ENCODE data around the gene AP5Z1. TPM values are rescaled to one million over a fixed set of nuclear protein-coding genes. Genes with fewer than 3 reads are reported as not detected.

AP5Z1 gene
- total RNA-seq, 4 donors from 2014 or later = 26.2 to 81.2 (median 52.2) TPM

DNA sequence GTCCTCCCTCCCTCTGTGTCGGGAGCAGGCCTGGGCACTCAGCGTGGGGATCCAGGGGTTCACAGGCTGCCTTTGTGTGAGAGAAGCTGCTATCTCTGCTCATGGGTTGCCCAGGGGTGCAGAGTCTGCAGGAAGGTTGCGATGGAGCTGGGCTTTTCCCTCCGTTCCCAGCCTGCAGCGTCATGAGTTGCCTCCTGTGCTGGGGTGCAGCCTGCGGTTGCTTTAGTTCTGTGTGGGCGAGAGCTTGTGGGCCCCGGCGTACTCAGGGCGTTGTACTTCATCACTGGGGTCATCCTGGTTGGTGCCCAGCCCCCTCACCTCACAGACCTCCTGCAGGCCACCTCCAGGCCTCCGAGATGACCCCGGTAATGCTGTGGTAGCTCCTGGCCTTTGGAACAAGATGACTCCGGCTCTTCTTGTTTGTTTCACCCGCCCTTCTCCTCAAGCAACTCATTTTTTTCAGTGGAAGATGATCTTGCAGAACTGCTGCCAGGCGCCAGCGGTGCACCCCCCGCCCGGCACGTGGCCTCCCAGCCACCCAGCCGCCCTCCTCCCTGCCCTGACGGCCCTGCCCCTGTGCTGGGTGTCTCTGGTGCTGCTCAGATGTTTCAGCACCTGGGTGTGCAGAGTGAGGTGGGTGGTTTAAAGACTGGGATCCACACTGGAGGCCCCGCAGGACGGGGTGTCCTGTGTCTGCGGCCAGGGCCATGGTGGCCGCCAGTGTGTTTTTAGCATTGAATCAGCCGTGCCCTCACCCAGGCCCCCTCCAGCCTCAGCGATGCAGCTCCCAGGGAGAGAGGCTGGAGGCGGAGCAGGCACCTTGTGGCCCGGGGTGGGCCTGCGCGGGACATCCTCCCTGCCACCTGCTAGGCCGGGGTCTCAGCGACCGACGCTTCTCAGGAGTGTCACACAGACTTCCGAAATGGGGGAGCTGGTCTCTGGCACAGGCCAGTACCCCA is 7.2 kb downstream of the AP5Z1 start:
- TF ChIP-seq, protein P1, sequence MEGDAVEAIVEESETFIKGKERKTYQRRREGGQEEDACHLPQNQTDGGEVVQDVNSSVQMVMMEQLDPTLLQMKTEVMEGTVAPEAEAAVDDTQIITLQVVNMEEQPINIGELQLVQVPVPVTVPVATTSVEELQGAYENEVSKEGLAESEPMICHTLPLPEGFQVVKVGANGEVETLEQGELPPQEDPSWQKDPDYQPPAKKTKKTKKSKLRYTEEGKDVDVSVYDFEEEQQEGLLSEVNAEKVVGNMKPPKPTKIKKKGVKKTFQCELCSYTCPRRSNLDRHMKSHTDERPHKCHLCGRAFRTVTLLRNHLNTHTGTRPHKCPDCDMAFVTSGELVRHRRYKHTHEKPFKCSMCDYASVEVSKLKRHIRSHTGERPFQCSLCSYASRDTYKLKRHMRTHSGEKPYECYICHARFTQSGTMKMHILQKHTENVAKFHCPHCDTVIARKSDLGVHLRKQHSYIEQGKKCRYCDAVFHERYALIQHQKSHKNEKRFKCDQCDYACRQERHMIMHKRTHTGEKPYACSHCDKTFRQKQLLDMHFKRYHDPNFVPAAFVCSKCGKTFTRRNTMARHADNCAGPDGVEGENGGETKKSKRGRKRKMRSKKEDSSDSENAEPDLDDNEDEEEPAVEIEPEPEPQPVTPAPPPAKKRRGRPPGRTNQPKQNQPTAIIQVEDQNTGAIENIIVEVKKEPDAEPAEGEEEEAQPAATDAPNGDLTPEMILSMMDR (IDR thresholded peaks at IDR 0.05) = no peak
- TF ChIP-seq POLR2A (IDR thresholded peaks at IDR 0.05) = no peak
- no peak for TF ChIP-seq POLR2AphosphoS5 (IDR thresholded peaks at IDR 0.05)
- TF ChIP-seq EP300 (IDR thresholded peaks at IDR 0.05) = no peak
- Histone ChIP-seq H3K4me1 (peaks cover 14% of the 10 kb centered on the region), H3K4me3 (no peak overlapping the region), H3K27me3 (no peaks in the 10 kb centered on the region), H3K27ac (peak overlapping the region; percentile 53), H3K36me3 (peaks cover 71% of the 10 kb centered on the region), H3K9me3 (no peaks in the 10 kb centered on the region)
- WGBS = 75% methylated on average over 20 of the region's 36 CpGs
- DNase-seq (ENCODE audit: low spot score in 2 of 2) = no peak

DNA sequence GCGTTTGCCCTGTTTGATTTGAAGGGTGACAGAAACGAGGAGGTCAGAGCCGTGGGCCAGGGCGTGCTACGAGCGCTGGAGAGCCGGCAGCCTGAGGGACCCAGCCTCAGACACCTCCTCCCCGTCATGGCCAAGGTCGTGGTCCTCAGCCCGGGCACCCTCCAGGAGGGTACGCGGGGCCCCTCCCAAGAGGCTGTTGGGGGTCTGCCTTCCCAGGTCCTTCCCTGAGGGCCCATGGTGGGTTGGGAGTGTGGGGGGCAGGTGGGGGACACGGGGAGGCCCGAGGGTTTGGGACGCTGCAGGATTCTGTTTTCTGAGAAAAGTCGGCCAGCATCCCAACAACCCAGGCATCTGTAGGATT is 7.8 kb downstream of the AP5Z1 start:
- 91% methylated on average over 10 of the region's 16 CpGs for WGBS
- peaks cover 9% of the 10 kb centered on the region for H3K4me1 ChIP-seq
- no peak overlapping the region for H3K4me3 ChIP-seq
- no peak for DNase-seq (ENCODE audit: low spot score in 2 of 2)
- H3K27ac ChIP-seq = peak overlapping the region; percentile 53
- H3K27me3 ChIP-seq = no peaks in the 10 kb centered on the region
- H3K9me3 ChIP-seq = no peaks in the 10 kb centered on the region
- H3K36me3 ChIP-seq = peaks cover 78% of the 10 kb centered on the region
- TF ChIP-seq EP300 (IDR thresholded peaks at IDR 0.05) (no peak), POLR2AphosphoS5 (IDR thresholded peaks at IDR 0.05) (no peak), POLR2A (IDR thresholded peaks at IDR 0.05) (no peak)
- TF ChIP-seq, protein P1 (IDR thresholded peaks at IDR 0.05) = no peak

DNA sequence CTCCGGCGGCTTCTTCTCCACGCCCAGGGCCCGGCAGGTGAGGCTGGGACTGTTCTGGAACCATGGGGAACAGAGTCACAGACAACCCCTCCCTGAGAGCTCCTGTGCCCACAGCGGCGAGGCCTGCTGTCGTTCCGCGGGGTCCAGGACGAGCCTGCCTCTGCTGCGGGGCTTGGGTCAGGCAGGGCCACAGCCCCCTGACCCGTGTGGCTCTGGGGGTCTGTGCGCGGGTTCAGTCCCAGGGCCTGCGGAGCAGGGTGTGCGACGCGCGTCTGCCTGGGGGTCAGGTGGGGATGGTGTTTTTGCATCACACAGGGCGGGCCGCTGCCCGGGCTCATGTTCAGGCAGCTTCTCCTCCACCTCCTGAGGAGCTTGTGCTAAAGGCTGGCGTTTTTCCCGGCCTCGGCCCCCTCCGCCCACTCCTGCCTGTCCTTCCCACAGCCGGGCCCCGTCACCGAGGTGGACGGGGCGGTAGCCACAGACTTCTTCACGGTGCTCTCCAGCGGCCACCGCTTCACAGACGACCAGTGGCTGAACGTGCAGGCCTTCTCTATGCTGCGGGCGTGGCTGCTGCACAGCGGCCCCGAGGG is 8.4 kb downstream of the AP5Z1 start:
- Histone ChIP-seq H3K9me3 (no peaks in the 10 kb centered on the region), H3K4me3 (no peak overlapping the region), H3K36me3 (peaks cover 83% of the 10 kb centered on the region), H3K27ac (peak overlapping the region; percentile 21), H3K27me3 (no peaks in the 10 kb centered on the region), H3K4me1 (peaks cover 8% of the 10 kb centered on the region)
- DNase-seq (ENCODE audit: low spot score in 2 of 2) = no peak
- TF ChIP-seq POLR2A (IDR thresholded peaks at IDR 0.05) = no peak
- TF ChIP-seq EP300 (IDR thresholded peaks at IDR 0.05) = no peak
- TF ChIP-seq, protein P1 (IDR thresholded peaks at IDR 0.05) = no peak
- TF ChIP-seq POLR2AphosphoS5 (IDR thresholded peaks at IDR 0.05) = no peak
- WGBS = 67% methylated on average over 11 of the region's 40 CpGs

DNA sequence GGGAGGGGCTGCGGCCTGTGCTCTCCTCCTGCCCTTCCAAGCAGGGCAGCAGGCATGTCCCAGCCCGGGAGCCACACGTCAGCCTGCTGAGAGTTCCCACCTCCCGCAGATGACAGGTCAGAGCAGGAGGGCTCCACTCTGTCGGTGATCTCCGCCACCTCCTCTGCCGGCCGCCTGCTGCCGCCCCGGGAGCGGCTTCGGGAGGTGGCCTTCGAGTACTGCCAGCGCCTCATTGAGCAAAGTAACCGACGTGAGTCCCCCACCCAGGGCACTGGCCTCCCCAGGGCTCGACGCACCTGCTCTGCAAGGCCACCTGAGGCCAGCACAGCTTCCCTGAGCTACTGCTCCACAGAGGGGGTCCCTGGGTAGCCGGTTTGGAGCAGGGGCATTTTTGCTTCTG is 9.4 kb downstream of the AP5Z1 start:
- no peak overlapping the region for H3K4me3 ChIP-seq
- peaks cover 14% of the 10 kb centered on the region for H3K4me1 ChIP-seq
- peaks cover 90% of the 10 kb centered on the region for H3K36me3 ChIP-seq
- no peaks in the 10 kb centered on the region for H3K27me3 ChIP-seq
- WGBS = 86% methylated on average over 1 of the region's 19 CpGs
- H3K9me3 ChIP-seq = no peaks in the 10 kb centered on the region
- DNase-seq (ENCODE audit: low spot score in 2 of 2) = no peak
- TF ChIP-seq POLR2A (IDR thresholded peaks at IDR 0.05) (no peak), EP300 (IDR thresholded peaks at IDR 0.05) (no peak), POLR2AphosphoS5 (IDR thresholded peaks at IDR 0.05) (no peak)
- TF ChIP-seq, protein P1 (IDR thresholded peaks at IDR 0.05) = no peak
- H3K27ac ChIP-seq = no peak overlapping the region

DNA sequence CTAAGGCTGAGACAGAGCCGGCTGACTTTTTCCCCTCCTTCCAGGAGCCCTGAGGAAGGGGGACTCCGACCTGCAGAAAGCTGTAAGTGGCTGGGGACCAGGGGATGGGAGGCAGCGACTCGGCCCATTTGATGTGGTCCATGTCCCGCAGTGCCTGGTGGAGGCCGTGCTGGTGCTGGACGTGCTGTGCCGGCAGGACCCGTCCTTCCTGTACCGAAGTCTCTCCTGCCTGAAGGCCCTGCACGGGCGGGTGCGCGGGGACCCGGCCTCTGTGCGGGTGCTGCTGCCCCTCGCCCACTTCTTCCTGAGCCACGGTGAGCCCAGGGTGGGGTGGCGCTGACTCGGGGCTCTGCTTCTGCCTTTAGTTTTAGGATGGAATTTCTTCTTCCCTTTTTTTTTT is 9.9 kb downstream of the AP5Z1 start:
- WGBS = 77% methylated on average over 15 of the region's 20 CpGs
- no peak overlapping the region for H3K4me3 ChIP-seq
- H3K36me3 ChIP-seq = peaks cover 96% of the 10 kb centered on the region
- no peak for DNase-seq (ENCODE audit: low spot score in 2 of 2)
- H3K27me3 ChIP-seq = no peaks in the 10 kb centered on the region
- H3K4me1 ChIP-seq = peaks cover 14% of the 10 kb centered on the region
- no peaks in the 10 kb centered on the region for H3K9me3 ChIP-seq
- TF ChIP-seq POLR2A (IDR thresholded peaks at IDR 0.05) (no peak), EP300 (IDR thresholded peaks at IDR 0.05) (no peak), POLR2AphosphoS5 (IDR thresholded peaks at IDR 0.05) (no peak)
- TF ChIP-seq, protein P1 (IDR thresholded peaks at IDR 0.05) = no peak
- H3K27ac ChIP-seq = no peak overlapping the region

All from suprapubic skin (tissue), 4 donors.